ENCODE results near the gene FAM98B.
A peak's percentile ranks its signal among the peaks of the same experiment; 100 is the strongest.

DNA sequence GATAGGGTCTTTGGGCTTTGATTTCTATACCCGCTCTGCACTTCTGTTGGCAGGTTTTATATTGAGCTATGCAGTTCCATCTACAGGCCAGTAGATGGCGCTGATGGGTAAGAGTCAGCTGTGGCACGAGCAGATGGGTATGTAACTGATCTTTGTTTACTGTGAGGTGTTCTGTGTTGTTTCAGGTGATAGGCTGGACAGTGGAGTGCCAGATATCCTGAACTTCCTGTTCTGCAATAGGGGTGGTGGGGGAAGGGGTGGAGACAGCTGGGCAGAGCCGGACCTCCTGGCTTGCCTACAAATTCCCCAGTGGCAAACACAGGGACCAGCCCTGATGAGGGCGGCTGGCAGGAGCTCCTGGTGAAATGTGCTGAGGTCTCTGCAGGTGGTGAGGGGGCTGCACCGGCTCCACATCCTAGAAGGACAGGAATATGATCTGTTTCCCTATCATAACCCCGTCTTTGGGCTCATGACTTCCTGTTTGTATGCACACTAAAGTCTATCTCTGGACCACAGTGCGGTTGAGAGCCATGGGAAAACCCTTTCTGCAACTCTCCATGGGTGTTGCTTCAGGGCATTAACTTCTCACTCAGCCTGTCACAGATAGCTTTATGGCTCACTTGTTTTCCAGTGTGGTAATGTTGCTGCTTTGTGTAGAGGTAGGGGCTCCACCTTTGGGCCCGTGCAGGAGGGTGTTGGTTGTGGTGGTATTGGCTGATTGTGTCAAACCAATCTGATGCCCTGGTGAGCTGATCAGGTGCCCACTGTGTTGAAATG, 13.4 kb upstream of the FAM98B start:
- TF ChIP-seq POLR2AphosphoS5 (IDR thresholded peaks at IDR 0.05) = no peak
- TF ChIP-seq EP300 (IDR thresholded peaks at IDR 0.05) = no peak
- TF ChIP-seq, protein P1, sequence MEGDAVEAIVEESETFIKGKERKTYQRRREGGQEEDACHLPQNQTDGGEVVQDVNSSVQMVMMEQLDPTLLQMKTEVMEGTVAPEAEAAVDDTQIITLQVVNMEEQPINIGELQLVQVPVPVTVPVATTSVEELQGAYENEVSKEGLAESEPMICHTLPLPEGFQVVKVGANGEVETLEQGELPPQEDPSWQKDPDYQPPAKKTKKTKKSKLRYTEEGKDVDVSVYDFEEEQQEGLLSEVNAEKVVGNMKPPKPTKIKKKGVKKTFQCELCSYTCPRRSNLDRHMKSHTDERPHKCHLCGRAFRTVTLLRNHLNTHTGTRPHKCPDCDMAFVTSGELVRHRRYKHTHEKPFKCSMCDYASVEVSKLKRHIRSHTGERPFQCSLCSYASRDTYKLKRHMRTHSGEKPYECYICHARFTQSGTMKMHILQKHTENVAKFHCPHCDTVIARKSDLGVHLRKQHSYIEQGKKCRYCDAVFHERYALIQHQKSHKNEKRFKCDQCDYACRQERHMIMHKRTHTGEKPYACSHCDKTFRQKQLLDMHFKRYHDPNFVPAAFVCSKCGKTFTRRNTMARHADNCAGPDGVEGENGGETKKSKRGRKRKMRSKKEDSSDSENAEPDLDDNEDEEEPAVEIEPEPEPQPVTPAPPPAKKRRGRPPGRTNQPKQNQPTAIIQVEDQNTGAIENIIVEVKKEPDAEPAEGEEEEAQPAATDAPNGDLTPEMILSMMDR (IDR thresholded peaks at IDR 0.05) = peak; percentile 78 to 96 (median 88)
